SK-N-SH treated with all-trans-retinoic acid at 6 μM for 48 hours (cell line): Measurements from ENCODE around the gene AP4S1.

Experiments used
- ATAC-seq: fragments of 200-7000 bp; cut with Tn5 transposase; 3 replicates; pipeline ENCODE4 v1.9.1; 2020; ENCODE audit warnings: mild to moderate bottlenecking, moderate library complexity
- ARNTL ChIP-seq: fragments of 450-650 bp; formaldehyde crosslinking; IDR thresholded peaks from 2 replicates; pipeline ENCODE4 v1.5.0; 2020; ENCODE audit warnings: low read depth, mild to moderate bottlenecking, moderate library complexity, borderline replicate concordance
- CREB5 ChIP-seq: fragments of 250-450 bp; sonication (Bioruptor Pico); IDR thresholded peaks from 2 replicates; pipeline ENCODE4 v1.5.1; 2020; ENCODE audit warnings: low read depth, mild to moderate bottlenecking, moderate library complexity
- CSDC2 ChIP-seq: fragments of 250-450 bp; sonication (Bioruptor Pico); IDR thresholded peaks from 2 replicates; pipeline ENCODE4 v1.5.0; 2020; ENCODE audit warnings: mild to moderate bottlenecking, moderate library complexity
- ESRRG ChIP-seq: fragments of 250-450 bp; sonication (Bioruptor Pico); IDR thresholded peaks from 2 replicates; pipeline ENCODE4 v1.6.1; 2021; ENCODE audit warnings: mild to moderate bottlenecking
- GLIS3 ChIP-seq: fragments of 250-450 bp; sonication (Bioruptor Pico); IDR thresholded peaks from 2 replicates; pipeline ENCODE4 v1.5.0; 2020; ENCODE audit warnings: mild to moderate bottlenecking, moderate library complexity
- ISL1 ChIP-seq: fragments of 250-450 bp; sonication (Bioruptor Pico); IDR thresholded peaks from 2 replicates; pipeline ENCODE4 v2.1.2; 2022; ENCODE audit warnings: mild to moderate bottlenecking, moderate library complexity
- OSR1 ChIP-seq: fragments of 250-450 bp; sonication (Bioruptor Pico); IDR thresholded peaks from 2 replicates; pipeline ENCODE4 v1.8.0; 2022; ENCODE audit warnings: moderate library complexity, mild to moderate bottlenecking, inconsistent platforms
- POU6F1 ChIP-seq: fragments of 250-450 bp; sonication (Bioruptor Pico); IDR thresholded peaks from 2 replicates; pipeline ENCODE4 v1.8.0; 2021; ENCODE audit warnings: low read depth, mild to moderate bottlenecking, moderate library complexity, borderline replicate concordance
- PPARA ChIP-seq: fragments of 250-450 bp; sonication (Bioruptor Pico); IDR thresholded peaks from 2 replicates; pipeline ENCODE4 v1.5.0; 2020; ENCODE audit warnings: mild to moderate bottlenecking, borderline replicate concordance
- RARB ChIP-seq: fragments of 250-450 bp; sonication (Bioruptor Pico); IDR thresholded peaks from 2 replicates; pipeline ENCODE4 v1.8.0; 2021; ENCODE audit warnings: mild to moderate bottlenecking, moderate library complexity
- SNAI2 ChIP-seq: fragments of 250-450 bp; sonication (Bioruptor Pico); IDR thresholded peaks from 2 replicates; pipeline ENCODE4 v1.5.0; 2020; ENCODE audit warnings: mild to moderate bottlenecking, moderate library complexity
- TCF4 ChIP-seq: fragments of 250-450 bp; sonication (Bioruptor Pico); IDR thresholded peaks from 2 replicates; pipeline ENCODE4 v1.8.0; 2021; ENCODE audit warnings: mild to moderate bottlenecking, moderate library complexity, borderline replicate concordance
- TOX ChIP-seq: fragments of 250-450 bp; sonication (Bioruptor Pico); IDR thresholded peaks from 2 replicates; pipeline ENCODE4 v1.8.0; 2021; ENCODE audit warnings: mild to moderate bottlenecking, moderate library complexity, borderline replicate concordance
- ZC3H10 ChIP-seq: fragments of 250-450 bp; sonication (Bioruptor Pico); IDR thresholded peaks from 2 replicates; pipeline ENCODE4 v1.5.1; 2021; ENCODE audit warnings: mild to moderate bottlenecking, moderate library complexity
- ZFP3 ChIP-seq: fragments of 250-450 bp; sonication (Bioruptor Pico); IDR thresholded peaks from 2 replicates; pipeline ENCODE4 v1.5.0; 2020; ENCODE audit warnings: mild to moderate bottlenecking, moderate library complexity
- ZFP30 ChIP-seq: fragments of 450-650 bp; formaldehyde crosslinking; IDR thresholded peaks from 2 replicates; pipeline ENCODE4 v1.5.0; 2022; ENCODE audit warnings: mild to moderate bottlenecking, moderate library complexity
- ZNF565 ChIP-seq: fragments of 450-650 bp; formaldehyde crosslinking; conservative IDR thresholded peaks from 2 replicates; pipeline ENCODE4 v1.5.0; 2020; ENCODE audit warnings: low read depth, mild to moderate bottlenecking, moderate library complexity
- ZNF70 ChIP-seq: fragments of 450-650 bp; formaldehyde crosslinking; IDR thresholded peaks from 2 replicates; pipeline ENCODE4 v1.5.0; 2020; ENCODE audit warnings: mild to moderate bottlenecking, moderate library complexity
- TF ChIP-seq, protein P1 (sequence below): fragments of 250-450 bp; sonication (Bioruptor Pico); IDR thresholded peaks from 2 replicates; pipeline ENCODE4 v1.5.0; 2020; ENCODE audit warnings: mild to moderate bottlenecking, moderate library complexity
- TF ChIP-seq, protein P2 (sequence below): fragments of 250-450 bp; sonication (Bioruptor Pico); IDR thresholded peaks from 2 replicates; pipeline ENCODE4 v1.5.1; 2021; ENCODE audit warnings: mild to moderate bottlenecking, moderate library complexity
- TF ChIP-seq, protein P3 (sequence below): fragments of 250-450 bp; sonication (Bioruptor Pico); IDR thresholded peaks from 2 replicates; pipeline ENCODE4 v1.8.0; 2020; ENCODE audit warnings: mild to moderate bottlenecking, moderate library complexity, borderline replicate concordance

The AP4S1 gene

GRCh38 chr14:31006703-31007102 is 18.7 kb upstream of the AP4S1 start:
- no peak for ATAC-seq

DNA sequence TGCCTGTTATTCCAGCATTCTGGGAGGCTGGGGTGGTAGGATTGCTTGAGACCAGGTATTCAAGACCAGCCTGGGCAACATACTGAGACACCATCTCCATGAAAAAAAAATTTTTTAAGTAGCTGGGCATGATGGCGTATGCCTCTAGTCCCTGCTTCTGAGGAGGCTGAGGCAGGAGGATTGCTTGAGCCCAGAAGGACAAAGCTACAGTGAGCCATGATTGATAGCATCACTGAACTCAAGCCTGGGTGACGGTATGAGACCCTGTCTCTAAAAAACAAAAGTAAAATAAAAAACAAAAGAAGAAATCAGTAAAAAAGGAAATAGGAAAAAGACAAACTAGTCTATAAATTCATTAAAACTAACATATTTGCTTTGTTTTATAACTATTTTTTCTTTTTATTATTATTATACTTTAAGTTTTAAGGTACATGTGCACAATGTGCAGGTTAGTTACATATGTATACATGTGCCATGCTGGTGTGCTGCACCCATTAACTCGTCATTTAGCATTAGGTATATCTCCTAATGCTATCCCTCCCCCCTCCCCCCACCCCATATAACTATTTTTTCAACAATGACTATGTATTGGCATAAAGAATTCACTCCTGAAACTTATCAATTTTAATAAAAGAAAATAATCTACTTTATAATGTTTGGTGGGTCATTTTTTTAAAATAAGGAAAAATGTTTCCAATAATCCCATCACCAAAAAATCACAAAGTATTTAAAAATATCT is 15.4 kb upstream of the AP4S1 start:
- ATAC-seq = no peak
- TF ChIP-seq, protein P1, sequence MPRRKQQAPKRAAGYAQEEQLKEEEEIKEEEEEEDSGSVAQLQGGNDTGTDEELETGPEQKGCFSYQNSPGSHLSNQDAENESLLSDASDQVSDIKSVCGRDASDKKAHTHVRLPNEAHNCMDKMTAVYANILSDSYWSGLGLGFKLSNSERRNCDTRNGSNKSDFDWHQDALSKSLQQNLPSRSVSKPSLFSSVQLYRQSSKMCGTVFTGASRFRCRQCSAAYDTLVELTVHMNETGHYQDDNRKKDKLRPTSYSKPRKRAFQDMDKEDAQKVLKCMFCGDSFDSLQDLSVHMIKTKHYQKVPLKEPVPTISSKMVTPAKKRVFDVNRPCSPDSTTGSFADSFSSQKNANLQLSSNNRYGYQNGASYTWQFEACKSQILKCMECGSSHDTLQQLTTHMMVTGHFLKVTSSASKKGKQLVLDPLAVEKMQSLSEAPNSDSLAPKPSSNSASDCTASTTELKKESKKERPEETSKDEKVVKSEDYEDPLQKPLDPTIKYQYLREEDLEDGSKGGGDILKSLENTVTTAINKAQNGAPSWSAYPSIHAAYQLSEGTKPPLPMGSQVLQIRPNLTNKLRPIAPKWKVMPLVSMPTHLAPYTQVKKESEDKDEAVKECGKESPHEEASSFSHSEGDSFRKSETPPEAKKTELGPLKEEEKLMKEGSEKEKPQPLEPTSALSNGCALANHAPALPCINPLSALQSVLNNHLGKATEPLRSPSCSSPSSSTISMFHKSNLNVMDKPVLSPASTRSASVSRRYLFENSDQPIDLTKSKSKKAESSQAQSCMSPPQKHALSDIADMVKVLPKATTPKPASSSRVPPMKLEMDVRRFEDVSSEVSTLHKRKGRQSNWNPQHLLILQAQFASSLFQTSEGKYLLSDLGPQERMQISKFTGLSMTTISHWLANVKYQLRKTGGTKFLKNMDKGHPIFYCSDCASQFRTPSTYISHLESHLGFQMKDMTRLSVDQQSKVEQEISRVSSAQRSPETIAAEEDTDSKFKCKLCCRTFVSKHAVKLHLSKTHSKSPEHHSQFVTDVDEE (CRISPR knock-in tag) = no peak
- no peak for TF ChIP-seq ZFP3 (CRISPR knock-in tag)
- TF ChIP-seq RARB = no peak
- TF ChIP-seq TCF4 (CRISPR knock-in tag) = no peak
- TF ChIP-seq, all 23 proteins: peak for 0

More at GRCh38 chr14:31006703-31007102, 18.7 kb upstream of the AP4S1 start:
- TF ChIP-seq TCF4 (CRISPR knock-in tag) = no peak
- no peak for TF ChIP-seq ZNF565 (CRISPR knock-in tag)
- no peak for TF ChIP-seq ZC3H10 (CRISPR knock-in tag)
- TF ChIP-seq ISL1 = no peak
- TF ChIP-seq ZNF70 (CRISPR knock-in tag) = no peak
- TF ChIP-seq, protein P2, sequence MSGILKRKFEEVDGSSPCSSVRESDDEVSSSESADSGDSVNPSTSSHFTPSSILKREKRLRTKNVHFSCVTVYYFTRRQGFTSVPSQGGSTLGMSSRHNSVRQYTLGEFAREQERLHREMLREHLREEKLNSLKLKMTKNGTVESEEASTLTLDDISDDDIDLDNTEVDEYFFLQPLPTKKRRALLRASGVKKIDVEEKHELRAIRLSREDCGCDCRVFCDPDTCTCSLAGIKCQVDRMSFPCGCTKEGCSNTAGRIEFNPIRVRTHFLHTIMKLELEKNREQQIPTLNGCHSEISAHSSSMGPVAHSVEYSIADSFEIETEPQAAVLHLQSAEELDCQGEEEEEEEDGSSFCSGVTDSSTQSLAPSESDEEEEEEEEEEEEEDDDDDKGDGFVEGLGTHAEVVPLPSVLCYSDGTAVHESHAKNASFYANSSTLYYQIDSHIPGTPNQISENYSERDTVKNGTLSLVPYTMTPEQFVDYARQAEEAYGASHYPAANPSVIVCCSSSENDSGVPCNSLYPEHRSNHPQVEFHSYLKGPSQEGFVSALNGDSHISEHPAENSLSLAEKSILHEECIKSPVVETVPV (CRISPR knock-in tag) = no peak
- TF ChIP-seq PPARA (CRISPR knock-in tag) = no peak
- TF ChIP-seq ZFP30 = no peak
- no peak for TF ChIP-seq RARB
- TF ChIP-seq, all 23 proteins: peak for 0

- no peak for ATAC-seq
- no peak for TF ChIP-seq PPARA (CRISPR knock-in tag)
- no peak for TF ChIP-seq OSR1 (CRISPR knock-in tag)
- TF ChIP-seq, protein P3, sequence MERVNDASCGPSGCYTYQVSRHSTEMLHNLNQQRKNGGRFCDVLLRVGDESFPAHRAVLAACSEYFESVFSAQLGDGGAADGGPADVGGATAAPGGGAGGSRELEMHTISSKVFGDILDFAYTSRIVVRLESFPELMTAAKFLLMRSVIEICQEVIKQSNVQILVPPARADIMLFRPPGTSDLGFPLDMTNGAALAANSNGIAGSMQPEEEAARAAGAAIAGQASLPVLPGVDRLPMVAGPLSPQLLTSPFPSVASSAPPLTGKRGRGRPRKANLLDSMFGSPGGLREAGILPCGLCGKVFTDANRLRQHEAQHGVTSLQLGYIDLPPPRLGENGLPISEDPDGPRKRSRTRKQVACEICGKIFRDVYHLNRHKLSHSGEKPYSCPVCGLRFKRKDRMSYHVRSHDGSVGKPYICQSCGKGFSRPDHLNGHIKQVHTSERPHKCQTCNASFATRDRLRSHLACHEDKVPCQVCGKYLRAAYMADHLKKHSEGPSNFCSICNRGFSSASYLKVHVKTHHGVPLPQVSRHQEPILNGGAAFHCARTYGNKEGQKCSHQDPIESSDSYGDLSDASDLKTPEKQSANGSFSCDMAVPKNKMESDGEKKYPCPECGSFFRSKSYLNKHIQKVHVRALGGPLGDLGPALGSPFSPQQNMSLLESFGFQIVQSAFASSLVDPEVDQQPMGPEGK (CRISPR knock-in tag) = no peak
- TF ChIP-seq, protein P1 (CRISPR knock-in tag) = no peak
- no peak for TF ChIP-seq ZFP30
- TF ChIP-seq TOX = no peak
- TF ChIP-seq POU6F1 (CRISPR knock-in tag) = no peak
- TF ChIP-seq, protein P2 (CRISPR knock-in tag) = no peak
- TF ChIP-seq ZNF70 (CRISPR knock-in tag) = no peak
- no peak for TF ChIP-seq CSDC2 (CRISPR knock-in tag)
- no peak for TF ChIP-seq TCF4 (CRISPR knock-in tag)
- TF ChIP-seq RARB = no peak
- TF ChIP-seq CREB5 = no peak
- TF ChIP-seq SNAI2 (CRISPR knock-in tag) = no peak
- no peak for TF ChIP-seq ZC3H10 (CRISPR knock-in tag)
- no peak for TF ChIP-seq ARNTL
- no peak for TF ChIP-seq ZFP3 (CRISPR knock-in tag)
- TF ChIP-seq GLIS3 (CRISPR knock-in tag) = no peak
- no peak for TF ChIP-seq ESRRG (CRISPR knock-in tag)
- TF ChIP-seq, all 23 proteins: peak for 0
These were observed 14.5 kb upstream of the AP4S1 start for GRCh38 chr14:31010935-31011334.
